Gastrocnemius medialis (tissue), 4 donors: ENCODE results near the gene PRDM16. TPM values are rescaled to one million over a fixed set of nuclear protein-coding genes. Genes with fewer than 3 reads are reported as not detected.

Experiments
- ATAC-seq, 2 donors: fragments of 150-250 bp; one replicate each; pipeline ENCODE4 v1.9.1; 2016
- DNase-seq, 2 donors: peaks; one replicate each; pipeline ENCODE4 v3.0.0-alpha.2; 2019
- H3K27ac ChIP-seq, 4 donors: fragments of 200-600 bp; sonication (generic); 1 replicate in 1 of 4; 2 replicates in 3 of 4; pipeline ENCODE4 v1.5.1; 2016 to 2018; ENCODE audit warnings: mild to moderate bottlenecking in 2 of 4, moderate library complexity in 1 of 4
- H3K27me3 ChIP-seq, 3 donors: fragments of 200-600 bp; sonication (generic) in 2 of 3; 1 replicate in 1 of 3; 2 replicates in 2 of 3; pipeline versions ENCODE4 v1.5.1 to v1.6.0; 2016 to 2019; ENCODE audit warnings: mild to moderate bottlenecking in 1 of 3, moderate library complexity in 1 of 3
- H3K36me3 ChIP-seq, 2 donors: fragments of 200-600 bp; sonication (generic) in 1 of 2; one replicate each; pipeline ENCODE4 v1.5.1; 2017 to 2018
- H3K4me1 ChIP-seq, 2 donors: fragments of 200-600 bp; sonication (generic) in 1 of 2; one replicate each; pipeline ENCODE4 v1.5.1; 2016 to 2017; ENCODE audit warnings: mild to moderate bottlenecking in 2 of 2
- H3K4me3 ChIP-seq, 4 donors: fragments of 200-600 bp; sonication (generic) in 3 of 4; 1 replicate in 1 of 4; 2 replicates in 3 of 4; pipeline ENCODE4 v1.5.1; 2016 to 2019; ENCODE audit warnings: mild to moderate bottlenecking in 2 of 4
- H3K9me3 ChIP-seq, 3 donors: fragments of 200-600 bp; sonication (generic) in 2 of 3; 1 replicate in 1 of 3; 2 replicates in 2 of 3; pipeline ENCODE4 v1.5.1; 2016 to 2019
- POLR2A ChIP-seq, 2 donors: fragments of 450-650 bp; IDR thresholded peaks; one replicate each; pipeline ENCODE4 v1.6.1; 2017; ENCODE audit warnings: antibody characterized with exemption in 2 of 2, mild to moderate bottlenecking in 2 of 2, moderate library complexity in 2 of 2
- in situ Hi-C, 4 donors: fragments of 200-750 bp; cut with MboI; loops; one replicate each; pipeline versions ENCODE4 v1.15.0 to v1.8.0; 2017; ENCODE audit warnings: low sequenced_read_pairs in 4 of 4
- intact Hi-C: fragments of 100-400 bp; cut with DNase I; formaldehyde crosslinking; loops from one replicate; pipeline ENCODE4 v1.15.1; 2023; ENCODE audit warnings: low total_unique reads
- total RNA-seq, 4 donors: library from RNA; depleted of rRNA; stranded (reverse); fragments of >200 nt; gene quantifications; one replicate each; pipeline versions ENCODE4 v1.1.0 to v1.2.3, GENCODE V29; 2016
- TF ChIP-seq, protein P1 (sequence below), 5 experiments: fragments of 450-650 bp in 3 of 5; fragments of 200-600 bp in 2 of 5; sonication (generic) in 2 of 5; IDR thresholded peaks in 4 of 5; conservative IDR thresholded peaks in 1 of 5; 1 replicate in 4 of 5; 2 replicates in 1 of 5; pipeline ENCODE4 v1.5.1; 2016 to 2019; ENCODE audit warnings: antibody characterized with exemption in 5 of 5, mild to moderate bottlenecking in 3 of 5, moderate library complexity in 3 of 5

The PRDM16 gene
- total RNA-seq, 4 donors from 2014 or later: 0.03 to 0.19 (median 0.17) TPM

DNA sequence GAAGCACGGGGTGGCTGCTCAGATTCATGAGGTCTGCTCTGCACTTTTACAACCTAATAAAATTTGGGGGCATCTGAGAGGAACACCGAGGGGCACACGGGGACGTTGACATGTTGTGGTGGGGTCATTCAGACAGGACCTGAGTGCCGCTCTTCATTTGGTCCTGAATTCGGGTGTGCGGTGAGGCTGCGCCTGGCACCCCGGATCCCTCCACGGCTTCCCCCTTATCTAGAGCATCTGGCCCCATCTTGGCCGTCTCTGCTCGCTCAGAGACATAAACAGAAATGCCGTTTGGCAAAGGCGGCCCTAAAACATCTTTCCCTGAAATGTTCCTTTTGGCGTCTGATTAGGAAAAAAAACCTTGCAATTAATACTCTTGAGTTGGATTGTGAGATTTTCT is 157.2 kb downstream of the PRDM16 start:
- Histone ChIP-seq H3K27me3 (peaks cover 4 to 23% (median 15%) of the 10 kb centered on the region in 3 donors), H3K9me3 (no peaks in the 10 kb centered on the region), H3K27ac (no peak overlapping the region), H3K4me3 (no peak overlapping the region), H3K36me3 (no peaks in the 10 kb centered on the region), H3K4me1 (no peaks in the 10 kb centered on the region)
- ATAC-seq: no peak
- TF ChIP-seq, protein P1, sequence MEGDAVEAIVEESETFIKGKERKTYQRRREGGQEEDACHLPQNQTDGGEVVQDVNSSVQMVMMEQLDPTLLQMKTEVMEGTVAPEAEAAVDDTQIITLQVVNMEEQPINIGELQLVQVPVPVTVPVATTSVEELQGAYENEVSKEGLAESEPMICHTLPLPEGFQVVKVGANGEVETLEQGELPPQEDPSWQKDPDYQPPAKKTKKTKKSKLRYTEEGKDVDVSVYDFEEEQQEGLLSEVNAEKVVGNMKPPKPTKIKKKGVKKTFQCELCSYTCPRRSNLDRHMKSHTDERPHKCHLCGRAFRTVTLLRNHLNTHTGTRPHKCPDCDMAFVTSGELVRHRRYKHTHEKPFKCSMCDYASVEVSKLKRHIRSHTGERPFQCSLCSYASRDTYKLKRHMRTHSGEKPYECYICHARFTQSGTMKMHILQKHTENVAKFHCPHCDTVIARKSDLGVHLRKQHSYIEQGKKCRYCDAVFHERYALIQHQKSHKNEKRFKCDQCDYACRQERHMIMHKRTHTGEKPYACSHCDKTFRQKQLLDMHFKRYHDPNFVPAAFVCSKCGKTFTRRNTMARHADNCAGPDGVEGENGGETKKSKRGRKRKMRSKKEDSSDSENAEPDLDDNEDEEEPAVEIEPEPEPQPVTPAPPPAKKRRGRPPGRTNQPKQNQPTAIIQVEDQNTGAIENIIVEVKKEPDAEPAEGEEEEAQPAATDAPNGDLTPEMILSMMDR (IDR thresholded peaks at IDR 0.05 in 4 of 5, conservative IDR thresholded peaks at IDR 0.05 in 1 of 5): no peak
- no peak for TF ChIP-seq POLR2A (IDR thresholded peaks at IDR 0.05)
- no peak for DNase-seq
- in situ Hi-C loops (no loop called here), intact Hi-C loops (no loop called here)

DNA sequence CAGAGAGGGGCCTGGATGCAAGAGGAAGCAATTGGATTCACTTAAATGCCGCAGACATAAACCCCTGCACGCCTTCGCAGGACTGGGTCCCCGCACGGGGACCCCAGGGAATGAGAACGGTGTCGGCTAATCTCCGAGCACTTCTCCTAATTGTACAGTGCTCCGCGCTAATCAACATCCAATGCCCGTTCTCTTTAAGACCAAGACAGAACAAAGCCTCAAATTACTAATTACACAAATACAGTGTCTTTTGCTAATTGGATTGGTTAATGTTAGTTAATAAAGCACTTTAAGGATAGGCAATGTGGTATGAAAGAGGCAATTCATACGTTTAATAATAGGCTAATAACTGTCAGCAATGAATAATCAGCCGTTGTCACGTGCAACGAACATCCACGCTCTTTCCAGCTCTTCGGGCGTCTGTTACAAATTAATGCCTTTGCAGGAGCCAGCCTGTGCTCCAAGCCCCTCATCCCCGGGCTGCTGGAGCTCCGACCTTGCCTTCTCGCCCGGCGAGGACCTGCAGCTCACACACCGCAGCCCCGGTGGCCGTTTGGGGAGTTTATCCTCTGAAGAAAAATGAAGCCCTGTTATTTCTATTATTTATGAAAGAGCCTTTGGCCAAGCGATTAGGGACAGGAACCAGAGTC is 157.8 kb downstream of the PRDM16 start:
- no peak overlapping the region for H3K27ac ChIP-seq
- ATAC-seq (no peak), DNase-seq (no peak)
- H3K4me1 ChIP-seq: no peaks in the 10 kb centered on the region
- intact Hi-C loops: no loop called here
- in situ Hi-C loops: no loop called here
- no peaks in the 10 kb centered on the region for H3K36me3 ChIP-seq
- no peaks in the 10 kb centered on the region for H3K9me3 ChIP-seq
- H3K4me3 ChIP-seq: no peak overlapping the region
- TF ChIP-seq, protein P1 (IDR thresholded peaks at IDR 0.05 in 4 of 5, conservative IDR thresholded peaks at IDR 0.05 in 1 of 5): no peak
- H3K27me3 ChIP-seq: peaks cover 8 to 23% (median 15%) of the 10 kb centered on the region in 3 donors

DNA sequence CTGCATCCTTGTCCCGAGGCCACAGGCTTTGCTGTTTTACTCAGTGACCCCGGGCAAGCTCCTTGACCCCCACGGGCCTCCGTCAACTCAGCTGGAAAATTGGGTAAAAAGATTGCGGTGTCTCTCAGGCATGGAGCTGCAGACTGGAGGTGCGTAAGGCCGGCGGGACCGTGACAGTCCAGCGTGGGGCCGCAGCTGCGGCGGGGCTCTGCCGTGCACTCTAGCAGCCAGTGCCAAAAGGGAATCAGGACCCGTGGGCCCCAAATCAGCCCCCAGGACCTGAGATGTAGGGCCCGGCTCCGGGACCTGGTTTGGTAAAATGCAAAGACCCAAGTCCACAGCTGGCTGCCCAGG is 158.3 kb downstream of the PRDM16 start:
- Histone ChIP-seq H3K36me3 (no peaks in the 10 kb centered on the region), H3K4me3 (no peak overlapping the region), H3K27ac (no peak overlapping the region), H3K27me3 (peaks cover 12 to 23% (median 17%) of the 10 kb centered on the region in 3 donors), H3K4me1 (no peaks in the 10 kb centered on the region), H3K9me3 (no peaks in the 10 kb centered on the region)
- ATAC-seq (no peak), DNase-seq (no peak)
- in situ Hi-C loops: no loop called here
- TF ChIP-seq, protein P1 (IDR thresholded peaks at IDR 0.05 in 4 of 5, conservative IDR thresholded peaks at IDR 0.05 in 1 of 5): no peak
- no peak for TF ChIP-seq POLR2A (IDR thresholded peaks at IDR 0.05)
- intact Hi-C loops: no loop called here

DNA sequence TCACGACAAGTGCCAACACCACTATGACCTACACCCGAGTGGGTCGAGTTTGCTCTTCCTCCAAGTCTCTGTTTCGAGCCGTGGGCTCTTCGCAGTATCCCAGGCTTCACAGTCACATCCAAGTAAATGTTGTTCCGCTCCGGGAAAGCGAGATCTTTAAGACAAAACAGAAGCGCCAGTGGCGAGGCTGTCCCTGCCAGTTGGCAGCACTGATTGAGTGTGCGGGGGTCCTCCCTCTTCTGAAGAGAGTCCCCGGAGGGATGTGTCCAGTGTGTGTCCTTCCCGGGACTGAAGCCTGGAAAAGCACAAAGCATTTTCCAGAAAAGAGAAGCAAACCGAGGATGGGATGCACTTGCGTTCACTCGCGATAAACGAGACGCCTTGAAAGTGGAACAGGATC is 158.9 kb downstream of the PRDM16 start:
- Histone ChIP-seq H3K4me3 (no peak overlapping the region), H3K4me1 (no peaks in the 10 kb centered on the region), H3K27ac (no peak overlapping the region), H3K27me3 (peaks cover 17 to 23% (median 17%) of the 10 kb centered on the region in 3 donors), H3K9me3 (no peaks in the 10 kb centered on the region), H3K36me3 (no peaks in the 10 kb centered on the region)
- ATAC-seq (no peak), DNase-seq (no peak)
- in situ Hi-C loops (no loop called here), intact Hi-C loops (no loop called here)
- TF ChIP-seq, protein P1 (IDR thresholded peaks at IDR 0.05 in 4 of 5, conservative IDR thresholded peaks at IDR 0.05 in 1 of 5): no peak
- no peak for TF ChIP-seq POLR2A (IDR thresholded peaks at IDR 0.05)
